Measurements from ENCODE around the gene MACROD2.

MACROD2 gene

GRCh38 chr20:16083639-16084280 is 2088.4 kb downstream of the MACROD2 start:
- H3K27ac ChIP-seq = no peak overlapping the region
- TF ChIP-seq ZFX (IDR thresholded peaks at IDR 0.05; ENCODE audit: borderline replicate concordance) = no peak
- TF ChIP-seq CTCF (IDR thresholded peaks at IDR 0.05) = no peak

DNA sequence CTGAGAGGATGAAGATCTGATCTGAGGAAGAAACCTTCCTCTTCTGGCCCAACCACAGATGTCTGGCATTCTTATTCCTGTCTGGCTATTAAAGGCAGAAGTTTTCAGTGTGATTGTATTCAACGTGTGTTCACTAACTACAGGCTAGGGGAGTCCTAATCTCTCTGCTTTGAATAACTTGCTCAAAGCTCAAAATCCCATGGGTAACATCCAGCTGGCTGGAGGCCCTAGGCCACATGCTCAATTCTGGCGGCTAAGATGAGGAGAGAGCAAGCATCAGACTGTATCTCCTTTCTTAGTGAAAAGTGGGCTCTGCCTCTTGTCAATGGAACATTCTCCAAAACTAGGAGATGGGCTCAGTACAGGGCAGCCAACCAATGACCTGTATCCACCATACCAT is 2099.9 kb downstream of the MACROD2 start:
- no peak overlapping the region for H3K27ac ChIP-seq
- no peak for TF ChIP-seq CTCF (IDR thresholded peaks at IDR 0.05)
- TF ChIP-seq ZFX (IDR thresholded peaks at IDR 0.05; ENCODE audit: borderline replicate concordance) = no peak

DNA sequence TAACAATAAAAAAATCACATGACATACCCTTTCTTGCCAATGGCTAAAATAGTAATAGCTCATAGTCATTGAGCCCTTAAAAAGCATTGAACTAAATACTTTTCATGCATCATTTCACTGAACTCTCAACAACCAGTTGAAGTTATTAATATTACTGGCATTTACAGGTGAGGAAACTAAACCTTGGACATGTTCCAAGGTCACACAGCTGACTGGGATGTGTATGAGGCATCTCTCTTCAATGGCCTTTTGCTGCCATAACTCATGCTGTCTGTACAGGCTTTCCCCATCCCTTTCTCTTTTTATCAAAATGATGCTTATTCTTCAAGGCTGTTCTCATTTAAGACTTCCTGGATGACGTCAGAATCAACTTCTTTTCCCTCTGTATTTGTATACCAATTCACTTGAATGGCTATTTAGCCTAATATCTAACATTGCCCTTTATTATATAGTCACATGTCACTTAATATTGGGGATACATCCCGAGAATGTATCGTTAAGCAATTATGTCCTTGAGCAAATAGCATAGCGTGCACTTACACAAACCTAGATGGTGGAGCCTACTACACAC is 2101.5 kb downstream of the MACROD2 start:
- TF ChIP-seq ZFX (IDR thresholded peaks at IDR 0.05; ENCODE audit: borderline replicate concordance) (no peak), CTCF (IDR thresholded peaks at IDR 0.05) (no peak)
- H3K27ac ChIP-seq = no peak overlapping the region

DNA sequence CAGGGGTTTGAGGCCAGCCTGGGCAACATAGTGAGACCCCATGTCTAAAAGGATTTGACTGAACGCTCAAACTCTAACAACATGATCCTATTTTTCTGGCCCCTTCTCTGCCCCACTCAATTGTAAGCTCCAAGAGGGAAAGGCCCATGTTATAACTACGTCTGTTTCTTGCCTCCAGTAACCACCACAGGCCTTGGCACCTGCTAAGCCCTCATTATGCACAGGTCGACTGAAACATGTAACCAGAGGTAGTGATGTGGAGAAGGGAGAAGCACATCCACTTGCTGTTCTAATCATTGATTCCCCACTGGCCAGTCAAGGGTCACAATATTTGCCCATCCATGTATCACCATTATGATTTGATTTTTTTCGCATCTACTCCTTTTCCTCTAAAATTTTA is 2102.5 kb downstream of the MACROD2 start:
- TF ChIP-seq ZFX (IDR thresholded peaks at IDR 0.05; ENCODE audit: borderline replicate concordance) (no peak), CTCF (IDR thresholded peaks at IDR 0.05) (no peak)
- no peak overlapping the region for H3K27ac ChIP-seq

DNA sequence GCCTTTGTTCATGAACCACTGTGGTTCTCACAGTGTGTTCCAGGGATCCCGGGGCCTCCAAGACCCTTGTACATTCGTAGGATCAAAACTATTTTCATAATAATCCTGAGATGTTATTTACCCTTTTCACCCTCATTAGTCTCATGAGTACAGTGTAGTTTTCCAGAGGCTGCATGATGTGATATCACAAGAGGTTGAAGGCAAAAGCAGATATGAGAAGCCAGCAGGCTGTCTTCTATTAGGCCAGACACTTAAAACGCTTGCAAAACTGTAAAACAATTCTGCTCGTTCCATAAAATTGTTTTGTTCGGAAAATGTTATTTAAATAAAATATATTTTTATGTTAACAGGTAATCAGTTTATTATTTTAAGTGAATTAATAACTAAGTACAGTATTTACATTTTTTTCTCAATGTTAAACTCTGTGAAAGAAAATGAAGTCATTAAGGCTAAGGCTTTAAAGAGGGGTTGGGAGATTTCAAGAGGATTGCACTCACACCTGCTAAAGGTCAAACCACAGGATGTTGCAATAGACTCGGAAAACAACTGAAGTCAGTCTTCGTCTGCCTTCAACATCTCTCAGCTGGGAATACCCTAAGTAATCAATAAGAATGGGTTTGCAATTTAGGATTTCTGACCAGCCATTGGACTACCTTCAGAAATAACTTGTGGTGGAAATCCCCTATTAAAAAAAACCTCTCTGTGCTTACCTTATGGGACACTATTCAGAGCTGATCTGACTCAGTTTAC is 2103.7 kb downstream of the MACROD2 start:
- TF ChIP-seq CTCF (IDR thresholded peaks at IDR 0.05) (no peak), ZFX (IDR thresholded peaks at IDR 0.05; ENCODE audit: borderline replicate concordance) (no peak)
- no peak overlapping the region for H3K27ac ChIP-seq

DNA sequence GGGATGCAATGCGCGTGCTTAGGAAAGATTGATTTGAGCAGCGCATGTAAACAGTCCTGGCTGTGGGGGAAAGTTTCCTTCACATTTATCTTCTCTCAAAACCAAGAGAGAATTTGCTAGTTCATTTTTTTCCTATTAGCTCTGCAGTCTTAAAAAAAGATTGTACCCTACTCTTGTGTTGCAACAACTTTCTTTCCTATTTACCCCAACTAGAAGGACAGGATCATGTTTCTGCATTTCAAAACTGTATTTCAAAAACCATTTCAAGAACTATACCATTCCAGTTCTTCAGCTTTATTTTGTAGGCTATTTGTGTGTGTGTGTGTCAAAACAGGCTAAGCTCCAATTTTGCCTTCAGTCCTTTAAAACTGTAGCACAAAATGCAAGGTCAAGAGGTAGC is 2104.8 kb downstream of the MACROD2 start:
- TF ChIP-seq CTCF (IDR thresholded peaks at IDR 0.05) (no peak), ZFX (IDR thresholded peaks at IDR 0.05; ENCODE audit: borderline replicate concordance) (no peak)
- H3K27ac ChIP-seq = no peak overlapping the region

GRCh38 chr20:16100767-16101166 is 2105.5 kb downstream of the MACROD2 start:
- no peak overlapping the region for H3K27ac ChIP-seq
- TF ChIP-seq ZFX (IDR thresholded peaks at IDR 0.05; ENCODE audit: borderline replicate concordance) = no peak
- TF ChIP-seq CTCF (IDR thresholded peaks at IDR 0.05) = no peak
